Measurements from ENCODE around the gene C1orf216.

Gene C1orf216

DNA sequence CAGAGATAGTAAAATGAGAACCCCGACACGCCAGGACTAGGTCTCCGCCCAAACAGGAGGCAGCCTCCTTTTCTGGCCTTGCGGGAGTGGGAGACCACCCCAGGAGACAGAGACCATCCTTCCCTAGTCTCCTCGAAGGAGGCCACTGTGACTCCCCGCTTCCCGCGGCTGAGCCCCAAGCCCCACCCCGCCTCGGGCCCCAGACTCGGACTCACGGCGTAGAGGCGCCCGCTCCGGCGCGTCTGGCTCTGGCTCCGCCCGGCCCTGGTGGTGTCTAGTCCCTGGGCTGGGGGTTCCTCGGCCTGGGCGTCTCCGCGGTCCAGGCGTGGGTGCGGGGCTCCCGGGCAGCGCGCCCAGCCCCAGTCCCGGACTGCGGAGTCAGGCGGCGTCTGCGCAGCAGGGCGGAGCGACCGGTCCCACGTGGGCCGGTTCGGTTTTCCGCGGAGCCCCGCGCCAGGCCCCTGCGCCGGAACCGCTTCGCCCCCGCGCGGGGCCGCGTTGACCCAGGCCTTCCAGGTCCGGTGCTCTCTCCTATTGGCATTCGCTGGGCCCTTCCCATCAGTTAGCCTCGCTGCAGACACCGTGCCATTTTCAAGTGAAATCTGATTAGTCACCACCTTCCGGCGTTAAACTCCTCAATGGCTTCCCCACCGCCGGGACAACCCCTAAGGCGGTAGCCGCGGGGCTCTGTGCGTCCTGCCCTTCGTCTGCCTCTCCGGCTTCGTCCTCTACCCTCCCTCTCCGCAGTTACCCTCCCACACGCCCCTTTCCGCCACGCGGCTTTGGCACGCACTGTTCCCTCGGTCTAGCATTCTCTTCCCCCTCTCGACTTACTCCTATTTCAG is at the start of gene C1orf216:
C1orf216 (minus strand) TSS at position 393 of the 845 bp plus-strand sequence. CDS start 2,563 bp downstream, outside the sequence.
- Histone ChIP-seq H4K20me1 (peaks cover 4 to 43% (median 38%) of the 10 kb centered on the region in 11 experiments; a peak in 19 of 22 replicates), H3K4me1 (peaks cover 39 to 51% (median 46%) of the 10 kb centered on the region in 10 experiments), H3K27ac (peak within 1 kb of the TSS; percentile 70 to 92 (median 87)), H3K4me2 (peak within 1 kb of the TSS; percentile 85 to 99 (median 94)), H3K4me3 (peak within 1 kb of the TSS; percentile 66 to 87 (median 81)), H3K9ac (peak within 1 kb of the TSS; percentile 82 to 92 (median 87)), H3K36me3 (peaks cover 13 to 35% (median 23%) of the 10 kb centered on the region in 11 experiments; a peak in 21 of 22 replicates), H3K27me3 (no peaks in the 10 kb centered on the region), H3K9me3 (replicated peaks in 1 of 11) (no peaks in the 10 kb centered on the region)
- no peak for TF ChIP-seq Cebpa-rat (IDR thresholded peaks at IDR 0.05)

DNA sequence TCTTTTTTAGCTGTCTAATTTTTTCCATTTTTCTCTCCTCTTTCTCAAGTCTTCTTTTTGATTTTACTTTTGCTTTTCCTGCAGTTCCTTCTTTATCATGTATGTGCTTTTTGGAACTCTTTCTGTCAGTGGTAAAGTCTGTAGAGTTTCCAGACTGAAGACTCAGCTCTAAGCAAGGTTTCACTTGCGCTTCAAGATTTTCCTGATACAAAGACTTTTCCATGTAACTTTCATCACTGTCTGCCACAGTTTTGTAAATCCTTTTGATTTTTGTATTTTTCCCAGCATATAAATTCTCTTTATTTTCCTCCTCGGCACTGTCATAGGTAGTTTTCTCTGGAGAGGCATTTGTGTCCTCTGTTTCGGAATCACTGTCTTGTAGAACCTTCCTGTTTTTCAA is 45.6 kb upstream of the C1orf216 start:
- Histone ChIP-seq H3K9ac (no peak overlapping the region), H3K36me3 (peaks cover 9 to 77% (median 56%) of the 10 kb centered on the region in 11 experiments; a peak in 21 of 22 replicates), H3K4me1 (peaks cover 12 to 33% (median 18%) of the 10 kb centered on the region in 10 experiments), H3K27ac (no peak overlapping the region), H3K27me3 (no peaks in the 10 kb centered on the region), H4K20me1 (peaks cover 0 to 17% (median 0%) of the 10 kb centered on the region in 11 experiments; a peak in 8 of 22 replicates), H3K9me3 (replicated peaks in 1 of 11) (no peaks in the 10 kb centered on the region), H3K4me2 (no peak overlapping the region), H3K4me3 (no peak overlapping the region)
- TF ChIP-seq Cebpa-rat (IDR thresholded peaks at IDR 0.05): no peak

DNA sequence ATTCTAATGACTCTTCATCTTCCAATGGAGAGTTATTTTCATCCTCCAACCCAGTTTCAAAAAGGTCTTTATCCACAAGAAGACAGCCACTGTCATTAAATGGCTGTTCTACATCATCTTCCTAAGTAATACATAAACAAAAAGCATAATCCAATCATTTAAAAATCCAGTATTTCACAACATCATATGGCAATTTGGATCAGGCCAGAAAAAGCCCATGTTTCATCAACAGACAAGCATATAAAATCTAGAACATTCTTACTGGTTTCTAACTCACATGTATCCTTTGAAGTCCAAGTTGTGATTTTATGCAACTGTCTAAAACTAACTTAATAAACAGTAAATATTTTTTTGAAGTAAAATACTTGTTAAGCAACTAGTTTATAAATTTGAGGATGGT is 44.5 kb upstream of the C1orf216 start:
- H4K20me1 ChIP-seq: peaks cover 0 to 16% (median 0%) of the 10 kb centered on the region in 11 experiments; a peak in 9 of 22 replicates
- peaks cover 9 to 87% (median 67%) of the 10 kb centered on the region in 11 experiments; a peak in 21 of 22 replicates for H3K36me3 ChIP-seq
- H3K27ac ChIP-seq: no peak overlapping the region
- H3K4me1 ChIP-seq: peaks cover 6 to 27% (median 12%) of the 10 kb centered on the region in 10 experiments
- H3K4me3 ChIP-seq: no peak overlapping the region
- H3K27me3 ChIP-seq: no peaks in the 10 kb centered on the region
- no peak overlapping the region for H3K9ac ChIP-seq
- TF ChIP-seq Cebpa-rat (IDR thresholded peaks at IDR 0.05): no peak
- no peaks in the 10 kb centered on the region for H3K9me3 ChIP-seq (replicated peaks in 1 of 11)
- no peak overlapping the region; a peak in 1 of 22 replicates for H3K4me2 ChIP-seq

DNA sequence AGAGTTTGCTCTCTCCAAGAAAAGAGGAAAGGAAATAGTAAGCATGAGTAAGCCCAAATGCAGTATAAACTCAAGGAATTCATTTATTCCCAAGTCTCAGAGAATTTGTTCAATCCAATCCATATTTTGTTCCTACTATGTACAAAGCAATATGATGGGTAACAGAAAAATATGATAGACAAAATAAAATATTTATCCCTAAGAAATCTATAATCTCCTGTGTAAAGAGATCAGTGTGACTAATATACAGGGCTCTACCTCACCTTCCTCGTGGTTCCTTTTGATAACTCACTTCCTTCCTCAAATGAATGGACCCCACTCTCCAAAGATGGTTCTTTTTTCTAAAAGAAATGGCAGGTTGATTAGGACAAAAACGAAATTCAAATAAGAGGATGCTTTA is 43.5 kb upstream of the C1orf216 start:
- Histone ChIP-seq H3K27ac (no peak overlapping the region), H3K4me3 (no peak overlapping the region), H3K9ac (no peak overlapping the region), H3K4me2 (peak overlapping the region in 4 of 11 experiments; percentile 13 to 61 (median 34); a peak in 4 of 22 replicates), H4K20me1 (peaks cover 0 to 12% (median 0%) of the 10 kb centered on the region in 11 experiments; a peak in 8 of 22 replicates), H3K36me3 (peaks cover 9 to 90% (median 77%) of the 10 kb centered on the region in 11 experiments; a peak in 21 of 22 replicates), H3K27me3 (no peaks in the 10 kb centered on the region), H3K9me3 (replicated peaks in 1 of 11) (no peaks in the 10 kb centered on the region), H3K4me1 (peaks cover 0 to 20% (median 3%) of the 10 kb centered on the region in 10 experiments; a peak in 10 of 20 replicates)
- no peak for TF ChIP-seq Cebpa-rat (IDR thresholded peaks at IDR 0.05)

DNA sequence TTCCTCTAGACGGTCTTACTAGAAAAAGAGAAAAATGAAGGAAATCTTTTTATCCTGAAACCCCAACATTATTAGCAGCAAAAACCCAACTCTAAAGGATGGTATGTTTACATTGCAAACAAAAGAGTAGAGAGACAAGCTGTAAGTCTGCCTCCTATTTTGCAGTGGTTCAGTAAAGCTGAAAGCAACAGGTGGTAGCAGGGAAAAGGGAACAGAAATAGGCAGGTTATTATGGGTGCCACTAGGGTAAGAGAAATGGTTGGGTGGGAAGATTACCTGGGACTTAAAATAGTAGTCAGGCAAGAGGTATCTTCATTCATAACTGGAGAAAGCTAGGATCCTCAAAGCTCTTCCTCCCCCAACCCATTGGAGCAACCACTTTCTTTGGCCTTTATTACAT is 37.4 kb upstream of the C1orf216 start:
- peaks cover 0 to 4% (median 0%) of the 10 kb centered on the region in 10 experiments; a peak in 2 of 20 replicates for H3K4me1 ChIP-seq
- no peak overlapping the region for H3K9ac ChIP-seq
- no peak for TF ChIP-seq Cebpa-rat (IDR thresholded peaks at IDR 0.05)
- H3K27ac ChIP-seq: no peak overlapping the region
- no peak overlapping the region for H3K4me2 ChIP-seq
- peaks cover 0 to 37% (median 0%) of the 10 kb centered on the region in 11 experiments; a peak in 7 of 22 replicates for H4K20me1 ChIP-seq
- no peaks in the 10 kb centered on the region for H3K27me3 ChIP-seq
- peaks cover 9 to 100% (median 83%) of the 10 kb centered on the region in 11 experiments for H3K36me3 ChIP-seq
- H3K9me3 ChIP-seq (replicated peaks in 1 of 11): no peaks in the 10 kb centered on the region
- H3K4me3 ChIP-seq: no peak overlapping the region

- Histone ChIP-seq H3K4me1 (peaks cover 0 to 6% (median 0%) of the 10 kb centered on the region in 10 experiments; a peak in 2 of 20 replicates), H3K9ac (no peak overlapping the region), H3K36me3 (peaks cover 0 to 100% (median 85%) of the 10 kb centered on the region in 11 experiments; a peak in 20 of 22 replicates), H3K4me2 (no peak overlapping the region), H3K4me3 (no peak overlapping the region), H3K27ac (no peak overlapping the region), H3K27me3 (no peaks in the 10 kb centered on the region), H4K20me1 (peaks cover 0 to 37% (median 0%) of the 10 kb centered on the region in 11 experiments; a peak in 7 of 22 replicates), H3K9me3 (replicated peaks in 1 of 11) (no peaks in the 10 kb centered on the region)
- TF ChIP-seq Cebpa-rat (IDR thresholded peaks at IDR 0.05): no peak
Observed at GRCh38 chr1:35753626-35754260, 35.1 kb upstream of the C1orf216 start.

- H3K27me3 ChIP-seq: no peaks in the 10 kb centered on the region
- H3K27ac ChIP-seq: no peak overlapping the region
- H3K4me3 ChIP-seq: no peak overlapping the region
- H3K36me3 ChIP-seq: peaks cover 12 to 100% (median 96%) of the 10 kb centered on the region in 11 experiments; a peak in 21 of 22 replicates
- no peak overlapping the region for H3K4me2 ChIP-seq
- peaks cover 0 to 6% (median 0%) of the 10 kb centered on the region in 10 experiments; a peak in 2 of 20 replicates for H3K4me1 ChIP-seq
- no peak overlapping the region for H3K9ac ChIP-seq
- H4K20me1 ChIP-seq: peaks cover 0 to 5% (median 0%) of the 10 kb centered on the region in 11 experiments; a peak in 4 of 22 replicates
- no peaks in the 10 kb centered on the region for H3K9me3 ChIP-seq (replicated peaks in 1 of 11)
- no peak for TF ChIP-seq Cebpa-rat (IDR thresholded peaks at IDR 0.05)
Observed at GRCh38 chr1:35748326-35748725, 29.6 kb upstream of the C1orf216 start.

GRCh38 chr1:35745124-35745730 is 26.5 kb upstream of the C1orf216 start:
- Histone ChIP-seq H3K27ac (no peak overlapping the region), H3K9ac (no peak overlapping the region), H4K20me1 (no peaks in the 10 kb centered on the region; a peak in 2 of 22 replicates), H3K4me3 (no peak overlapping the region), H3K9me3 (replicated peaks in 1 of 11) (no peaks in the 10 kb centered on the region), H3K4me1 (no peaks in the 10 kb centered on the region), H3K36me3 (peaks cover 23 to 100% (median 96%) of the 10 kb centered on the region in 11 experiments; a peak in 21 of 22 replicates), H3K27me3 (no peaks in the 10 kb centered on the region), H3K4me2 (no peak overlapping the region)
- no peak for TF ChIP-seq Cebpa-rat (IDR thresholded peaks at IDR 0.05)

Measured in BLaER1 treated with 17β-estradiol and CSF1 and Interleukin-3, amounts not matched to agents 10 nM and 100 nM (cell line).